SK-N-SH (cell line): ENCODE data around the gene SYNE1. TPM values are rescaled to one million over a fixed set of nuclear protein-coding genes. Genes with fewer than 3 reads are reported as not detected.

Experiments
- CTCF ChIA-PET: fragments of 300-600, 350-600 bp; formaldehyde crosslinking; extraction: SDS; loops from one replicate; lab custom pipeline; 2021; lab: Yijun Ruan, JAX
- POLR2A ChIA-PET: fragments of 350-600 bp; sonication (Branson Sonifier 250); formaldehyde crosslinking; extraction: SDS; loops from one replicate; lab custom pipeline; 2020; ENCODE audit warnings: antibody characterized with exemption, inconsistent platforms; lab: Yijun Ruan, JAX
- DNase-seq: peaks from one replicate; pipeline ENCODE4 v3.0.0; 2012
- H2AFZ ChIP-seq: fragments of 200-600 bp; sonication (generic); 2 replicates; pipeline ENCODE4 v1.8.1; 2016; ENCODE audit warnings: antibody characterized with exemption, mild to moderate bottlenecking, low read depth
- H3F3A ChIP-seq: fragments of 200-600 bp; sonication (generic); replicated peaks from 2 replicates; pipeline ENCODE3; 2016; ENCODE audit warnings: antibody characterized with exemption, mild to moderate bottlenecking; ENCODE audit not compliant: insufficient read depth
- H3K27ac ChIP-seq, 2 experiments: fragments of 200-500 bp in 1 of 2; fragments of 200-600 bp in 1 of 2; sonication (Bioruptor generic) in 1 of 2; sonication (generic), shearing (Covaris generic) in 1 of 2; 2 replicates each; pipeline versions ENCODE4 v1.5.1 to v1.6.1; 2014 to 2016; ENCODE audit warnings: low read depth in 2 of 2, inconsistent platforms in 1 of 2, low read length in 1 of 2, mild to moderate bottlenecking in 1 of 2, mixed read lengths in 1 of 2
- H3K27me3 ChIP-seq: fragments of 200-600 bp; sonication (generic), shearing (Covaris generic); 2 replicates; pipeline ENCODE4 v1.6.1; 2016; ENCODE audit warnings: mixed run types; ENCODE audit not compliant: insufficient read depth
- H3K36me3 ChIP-seq, 2 experiments: fragments of 200-500 bp in 1 of 2; fragments of 200-600 bp in 1 of 2; sonication (Bioruptor generic) in 1 of 2; sonication (generic) in 1 of 2; replicated peaks in 1 of 2; 2 replicates each; pipeline versions ENCODE3 to v1.5.1; 2014 to 2016; ENCODE audit warnings: low read length in 1 of 2, mild to moderate bottlenecking in 1 of 2; ENCODE audit not compliant: insufficient read depth in 2 of 2, control insufficient read depth in 1 of 2
- H3K4me1 ChIP-seq, 2 experiments: fragments of 200-500 bp in 1 of 2; fragments of 200-600 bp in 1 of 2; sonication (Bioruptor generic) in 1 of 2; sonication (generic), shearing (Covaris generic) in 1 of 2; 2 replicates each; pipeline versions ENCODE4 v1.5.1 to v1.6.1; 2014 to 2016; ENCODE audit warnings: low read depth in 1 of 2, low read length in 1 of 2, mixed run types in 1 of 2; ENCODE audit not compliant: insufficient read depth in 2 of 2, control insufficient read depth in 1 of 2
- H3K4me2 ChIP-seq: fragments of 200-600 bp; sonication (generic), shearing (Covaris generic); 2 replicates; pipeline ENCODE4 v1.6.1; 2017; ENCODE audit warnings: mixed run types
- H3K4me3 ChIP-seq, 2 experiments: fragments of 200-500 bp in 1 of 2; fragments of 200-600 bp in 1 of 2; sonication (Bioruptor generic) in 1 of 2; sonication (generic), shearing (Covaris generic) in 1 of 2; 2 replicates each; pipeline versions ENCODE4 v1.5.1 to v1.8.1; 2014 to 2016; ENCODE audit warnings: low read depth in 2 of 2, inconsistent platforms in 1 of 2, low read length in 1 of 2, mild to moderate bottlenecking in 1 of 2, mixed read lengths in 1 of 2, moderate library complexity in 1 of 2
- H3K79me2 ChIP-seq: fragments of 200-600 bp; sonication (generic); 2 replicates; pipeline ENCODE4 v1.8.1; 2017; ENCODE audit warnings: mild to moderate bottlenecking; ENCODE audit not compliant: insufficient read depth
- H3K9ac ChIP-seq: fragments of 200-600 bp; sonication (generic); 2 replicates; pipeline ENCODE4 v1.6.1; 2017; ENCODE audit warnings: mixed run types
- H3K9me2 ChIP-seq: fragments of 200-600 bp; sonication (generic); 2 replicates; pipeline ENCODE4 v1.6.1; 2017; ENCODE audit warnings: mixed run types
- H3K9me3 ChIP-seq: fragments of 200-600 bp; sonication (generic); 2 replicates; pipeline ENCODE4 v1.6.1; 2017; ENCODE audit warnings: mixed run types, mild to moderate bottlenecking, moderate library complexity
- H4K20me1 ChIP-seq: fragments of 200-600 bp; sonication (generic); 2 replicates; pipeline ENCODE4 v1.6.1; 2017; ENCODE audit warnings: mild to moderate bottlenecking, mixed run types; ENCODE audit not compliant: insufficient read depth
- EP300 ChIP-seq, 2 experiments: IDR thresholded peaks; 2 replicates each; pipeline versions ENCODE4 v1.4.0 to v1.6.1; 2012; ENCODE audit warnings: borderline replicate concordance in 1 of 2, low read depth in 1 of 2, low read length in 1 of 2
- FOXM1 ChIP-seq: IDR thresholded peaks from 2 replicates; pipeline ENCODE4 v1.4.0; 2012; ENCODE audit warnings: low read depth, mild to moderate bottlenecking
- JUND ChIP-seq: IDR thresholded peaks from 2 replicates; pipeline ENCODE4 v1.4.0; 2012
- RFX5 ChIP-seq: IDR thresholded peaks from 2 replicates; pipeline ENCODE4 v1.6.1; 2012; ENCODE audit warnings: mild to moderate bottlenecking, improper control_type of control experiment, low read length
- RXRA ChIP-seq: IDR thresholded peaks from 2 replicates; pipeline ENCODE4 v1.4.0; 2012; ENCODE audit warnings: low read depth, mild to moderate bottlenecking, borderline replicate concordance
- SMC3 ChIP-seq: IDR thresholded peaks from 2 replicates; pipeline ENCODE4 v1.6.1; 2012; ENCODE audit warnings: low read depth, low read length, improper control_type of control experiment
- USF1 ChIP-seq: IDR thresholded peaks from 2 replicates; pipeline ENCODE4 v1.4.0; 2012; ENCODE audit warnings: low read depth, borderline replicate concordance
- USF2 ChIP-seq: fragments of 150-350 bp; IDR thresholded peaks from 2 replicates; pipeline ENCODE4 v1.6.1; 2017; ENCODE audit warnings: antibody characterized with exemption, low read length, low read depth, borderline replicate concordance
- WGBS: methylation state at CpG from one replicate; pipeline ENCODE4 v1.1.6; 2017; ENCODE audit warnings: low lambda C conversion rate; 5-methylcytosine and 5-hydroxymethylcytosine counted together
- polyA plus RNA-seq, 3 experiments: library from polyadenylated mRNA; depleted of rRNA; stranded (reverse); fragments of >200 nt; gene quantifications; 2 replicates each; pipeline ENCODE4 v1.2.3, GENCODE V29; 2012

SYNE1 gene
- polyA plus RNA-seq, 1 of the 3 experiments (the other 2 are of a cell fraction): 31.1 TPM

GRCh38 chr6:152170702-152171667 is 466.2 kb downstream of the SYNE1 start:
- H2AFZ ChIP-seq: no peak overlapping the region
- no peaks in the 10 kb centered on the region; the same call in 1 of the 2 replicates for H3K79me2 ChIP-seq
- TF ChIP-seq USF2: no peak
- no peaks in the 10 kb centered on the region for H3K27me3 ChIP-seq
- peaks cover 8% of the 10 kb centered on the region for H3F3A ChIP-seq
- H3K27ac ChIP-seq: no peak overlapping the region
- no peaks in the 10 kb centered on the region; a peak in 2 of 4 replicates for H3K4me1 ChIP-seq
- DNase-seq: no peak
- H3K4me3 ChIP-seq: no peak overlapping the region
- no peaks in the 10 kb centered on the region for H3K9me2 ChIP-seq
- no peak overlapping the region for H3K9ac ChIP-seq
- ChIA-PET CTCF (interaction anchor here (1.1 kb wide), 1 partner anchor 18 kb away, joined by 3 read pairs; no protein-coding TSS in a partner anchor), POLR2A (no interaction called here)
- H4K20me1 ChIP-seq: no peaks in the 10 kb centered on the region
- peaks cover 33 to 57% of the 10 kb centered on the region in 2 experiments for H3K36me3 ChIP-seq
- no peak overlapping the region for H3K4me2 ChIP-seq
- WGBS: 95% methylated on average over 13 of the region's 13 CpGs
- H3K9me3 ChIP-seq: no peaks in the 10 kb centered on the region

GRCh38 chr6:152170313-152170701 is 466.9 kb downstream of the SYNE1 start:
- Histone ChIP-seq H3K36me3 (peaks cover 31 to 53% of the 10 kb centered on the region in 2 experiments), H3K4me1 (no peaks in the 10 kb centered on the region; a peak in 2 of 4 replicates), H3K79me2 (no peaks in the 10 kb centered on the region; the same call in 1 of the 2 replicates), H3K27ac (no peak overlapping the region), H4K20me1 (no peaks in the 10 kb centered on the region), H3K9me3 (no peaks in the 10 kb centered on the region), H3K9me2 (no peaks in the 10 kb centered on the region), H3K27me3 (no peaks in the 10 kb centered on the region), H3K4me3 (no peak overlapping the region), H2AFZ (no peak overlapping the region), H3K4me2 (no peak overlapping the region), H3F3A (peaks cover 8% of the 10 kb centered on the region), H3K9ac (no peak overlapping the region)
- 90% methylated on average over 4 of the region's 4 CpGs for WGBS
- ChIA-PET POLR2A (no interaction called here), CTCF (no interaction called here)
- TF ChIP-seq EP300 (IDR thresholded peaks at IDR 0.05; ENCODE audit: borderline replicate concordance in 1 of 2, low read depth in 1 of 2, low read length in 1 of 2) (no peak), RXRA (no peak), FOXM1 (no peak), SMC3 (no peak), USF1 (no peak), RFX5 (no peak), JUND (no peak)
- no peak for DNase-seq
